Osteocyte (in vitro differentiated cells): ENCODE measurements around the gene CA11. TPM values are rescaled to one million over a fixed set of nuclear protein-coding genes. Genes with fewer than 3 reads are reported as not detected.
A peak's percentile ranks its signal among the peaks of the same experiment; 100 is the strongest.

ENCODE experiments used
- DNase-seq: peaks from one replicate; pipeline ENCODE4 v3.0.0; 2021; ENCODE audit warnings: mixed read lengths; ENCODE audit not compliant: unreplicated experiment; ENCODE audit errors: extremely low spot score
- H3K27ac Mint-ChIP-seq: one replicate; pipeline ENCODE4 v1.8.0; 2021; ENCODE audit warnings: mild to moderate bottlenecking, mixed read lengths; ENCODE audit not compliant: unreplicated experiment
- H3K27me3 Mint-ChIP-seq: one replicate; pipeline ENCODE4 v1.8.0; 2021; ENCODE audit warnings: mixed read lengths; ENCODE audit not compliant: unreplicated experiment
- H3K36me3 Mint-ChIP-seq: one replicate; pipeline ENCODE4 v1.8.0; 2021; ENCODE audit warnings: mixed read lengths; ENCODE audit not compliant: unreplicated experiment
- H3K4me1 Mint-ChIP-seq: one replicate; pipeline ENCODE4 v1.8.0; 2021; ENCODE audit warnings: mixed read lengths; ENCODE audit not compliant: unreplicated experiment
- H3K4me3 Mint-ChIP-seq: one replicate; pipeline ENCODE4 v1.8.0; 2021; ENCODE audit warnings: mild to moderate bottlenecking, moderate library complexity, mixed read lengths; ENCODE audit not compliant: unreplicated experiment
- H3K9me3 Mint-ChIP-seq: one replicate; pipeline ENCODE4 v1.8.0; 2021; ENCODE audit warnings: mixed read lengths; ENCODE audit not compliant: unreplicated experiment
- CTCF ChIP-seq: fragments of 200-600 bp; sonication (generic); IDR thresholded peaks from 2 replicates; pipeline ENCODE4 v1.5.0; 2021; ENCODE audit warnings: antibody characterized with exemption, mild to moderate bottlenecking, moderate library complexity
- total RNA-seq: library from RNA; stranded (reverse); gene quantifications from 2 replicates; pipeline ENCODE4 v1.2.1, GENCODE V29; 2021

The CA11 gene
- total RNA-seq, 1 donor from 2014 or later, result 40.7 TPM

- peak overlapping the region; percentile 87 for H3K4me3 Mint-ChIP-seq
- no peaks in the 10 kb centered on the region for H3K36me3 Mint-ChIP-seq
- TF ChIP-seq CTCF, result no peak
- peaks cover 4% of the 10 kb centered on the region for H3K27me3 Mint-ChIP-seq
- H3K9me3 Mint-ChIP-seq, result no peaks in the 10 kb centered on the region
- H3K27ac Mint-ChIP-seq, result peak overlapping the region; percentile 88
- DNase-seq, result no peak
- H3K4me1 Mint-ChIP-seq, result peaks cover 30% of the 10 kb centered on the region
Measured at GRCh38 chr19:48645620-48646000, 377 bp downstream of the CA11 start.

- DNase-seq, result no peak
- Mint-ChIP-seq H3K27ac (peak overlapping the region; percentile 88), H3K9me3 (no peaks in the 10 kb centered on the region), H3K36me3 (no peaks in the 10 kb centered on the region), H3K27me3 (peaks cover 5% of the 10 kb centered on the region), H3K4me1 (peaks cover 30% of the 10 kb centered on the region), H3K4me3 (peak overlapping the region; percentile 87)
- TF ChIP-seq CTCF, result no peak
Measured at GRCh38 chr19:48644839-48645619, 958 bp downstream of the CA11 start.

GRCh38 chr19:48644355-48644754 lies 1.6 kb downstream of the CA11 start:
- peak overlapping the region; percentile 87 for H3K4me3 Mint-ChIP-seq

GRCh38 chr19:48642862-48643261 lies 3.1 kb downstream of the CA11 start:
- Mint-ChIP-seq H3K27me3 (peaks cover 6% of the 10 kb centered on the region), H3K4me1 (peaks cover 30% of the 10 kb centered on the region), H3K4me3 (no peak overlapping the region), H3K36me3 (no peaks in the 10 kb centered on the region), H3K9me3 (no peaks in the 10 kb centered on the region), H3K27ac (no peak overlapping the region)
- DNase-seq, result no peak
- no peak for TF ChIP-seq CTCF

More at GRCh38 chr19:48644355-48644754, 1.6 kb downstream of the CA11 start:
- no peak for DNase-seq
- no peak overlapping the region for H3K27ac Mint-ChIP-seq
- peaks cover 6% of the 10 kb centered on the region for H3K27me3 Mint-ChIP-seq
- H3K9me3 Mint-ChIP-seq, result no peaks in the 10 kb centered on the region
- H3K36me3 Mint-ChIP-seq, result no peaks in the 10 kb centered on the region
- no peak for TF ChIP-seq CTCF
- H3K4me1 Mint-ChIP-seq, result peaks cover 26% of the 10 kb centered on the region

GRCh38 chr19:48641850-48642249 lies 4.1 kb downstream of the CA11 start:
- H3K36me3 Mint-ChIP-seq, result no peaks in the 10 kb centered on the region
- TF ChIP-seq CTCF, result no peak
- no peak overlapping the region for H3K4me3 Mint-ChIP-seq

More at GRCh38 chr19:48641850-48642249, 4.1 kb downstream of the CA11 start:
- H3K4me1 Mint-ChIP-seq, result peaks cover 33% of the 10 kb centered on the region
- no peaks in the 10 kb centered on the region for H3K9me3 Mint-ChIP-seq
- no peak for DNase-seq
- H3K27me3 Mint-ChIP-seq, result peaks cover 6% of the 10 kb centered on the region
- no peak overlapping the region for H3K27ac Mint-ChIP-seq
